Fibroblast of mammary gland (primary cell): ENCODE measurements around the gene ALS2CL.

Experiments
- DNase-seq: peaks from one replicate; pipeline ENCODE4 v3.0.0-alpha.2; 2010; ENCODE audit warnings: low read depth
- H3K4me3 ChIP-seq: 2 replicates; pipeline ENCODE4 v1.5.1; 2011; ENCODE audit warnings: low read depth, mild to moderate bottlenecking, low read length, moderate library complexity; ENCODE audit not compliant: control insufficient read depth
- TF ChIP-seq, protein P1 (sequence below): conservative IDR thresholded peaks from 2 replicates; pipeline ENCODE4 v1.5.1; 2011; ENCODE audit warnings: low read depth, low read length, inconsistent platforms; ENCODE audit not compliant: control insufficient read depth, insufficient read depth

The ALS2CL gene

DNA sequence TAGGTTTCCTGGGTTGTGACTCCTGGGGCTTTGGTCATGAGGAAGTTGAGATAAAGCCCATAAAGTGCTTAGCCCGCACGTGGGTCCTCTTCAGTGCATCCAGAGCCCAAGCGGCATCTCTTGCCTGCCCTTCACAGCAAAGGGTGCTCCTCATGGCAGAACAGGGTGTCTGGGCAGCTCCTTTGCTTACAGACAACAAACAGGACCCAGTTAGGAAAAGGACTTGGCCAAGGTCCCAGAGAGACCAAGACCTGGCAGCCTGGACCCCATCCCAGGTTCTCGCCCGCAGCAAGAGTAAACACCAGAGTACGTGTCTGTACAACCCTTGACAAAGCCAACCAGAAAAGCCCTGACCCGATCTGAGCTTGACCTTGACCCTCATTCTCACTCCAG lies 27.0 kb downstream of the ALS2CL start:
- no peak for DNase-seq
- TF ChIP-seq, protein P1, sequence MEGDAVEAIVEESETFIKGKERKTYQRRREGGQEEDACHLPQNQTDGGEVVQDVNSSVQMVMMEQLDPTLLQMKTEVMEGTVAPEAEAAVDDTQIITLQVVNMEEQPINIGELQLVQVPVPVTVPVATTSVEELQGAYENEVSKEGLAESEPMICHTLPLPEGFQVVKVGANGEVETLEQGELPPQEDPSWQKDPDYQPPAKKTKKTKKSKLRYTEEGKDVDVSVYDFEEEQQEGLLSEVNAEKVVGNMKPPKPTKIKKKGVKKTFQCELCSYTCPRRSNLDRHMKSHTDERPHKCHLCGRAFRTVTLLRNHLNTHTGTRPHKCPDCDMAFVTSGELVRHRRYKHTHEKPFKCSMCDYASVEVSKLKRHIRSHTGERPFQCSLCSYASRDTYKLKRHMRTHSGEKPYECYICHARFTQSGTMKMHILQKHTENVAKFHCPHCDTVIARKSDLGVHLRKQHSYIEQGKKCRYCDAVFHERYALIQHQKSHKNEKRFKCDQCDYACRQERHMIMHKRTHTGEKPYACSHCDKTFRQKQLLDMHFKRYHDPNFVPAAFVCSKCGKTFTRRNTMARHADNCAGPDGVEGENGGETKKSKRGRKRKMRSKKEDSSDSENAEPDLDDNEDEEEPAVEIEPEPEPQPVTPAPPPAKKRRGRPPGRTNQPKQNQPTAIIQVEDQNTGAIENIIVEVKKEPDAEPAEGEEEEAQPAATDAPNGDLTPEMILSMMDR: no peak
- no peak overlapping the region for H3K4me3 ChIP-seq

DNA sequence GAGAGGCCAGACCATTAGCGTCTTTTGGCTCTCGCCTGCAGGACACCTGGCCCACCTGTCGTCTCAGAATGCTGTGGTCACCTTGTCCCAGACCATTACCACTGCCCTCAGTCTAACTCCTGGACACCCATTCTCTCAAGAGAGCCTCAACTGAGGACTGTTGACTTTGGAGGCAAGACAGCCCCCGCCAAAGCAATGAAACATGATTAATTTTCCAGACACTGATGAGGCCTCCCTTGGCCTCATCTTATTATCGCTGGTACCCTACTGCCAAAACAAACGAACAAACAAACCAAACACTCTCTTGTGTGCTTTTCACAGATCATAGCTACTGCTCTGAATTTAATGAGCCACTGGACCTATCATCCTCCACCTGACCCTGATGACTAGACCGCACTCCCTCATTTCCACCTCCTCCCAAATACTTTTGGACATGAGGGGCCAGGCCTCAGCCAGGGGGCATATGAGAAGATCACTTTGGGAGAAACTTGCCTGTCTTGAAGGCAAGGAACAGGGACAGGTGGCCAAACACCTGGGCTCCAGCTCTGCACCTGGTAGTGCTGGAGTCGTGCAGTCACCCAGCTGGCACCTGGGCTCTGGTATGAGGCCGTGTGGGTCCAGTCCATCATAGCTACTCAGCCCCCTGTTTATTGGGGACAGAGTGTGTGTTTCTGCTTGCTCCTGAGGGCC lies 27.6 kb downstream of the ALS2CL start:
- DNase-seq: no peak
- TF ChIP-seq, protein P1: no peak
- H3K4me3 ChIP-seq: no peak overlapping the region

DNA sequence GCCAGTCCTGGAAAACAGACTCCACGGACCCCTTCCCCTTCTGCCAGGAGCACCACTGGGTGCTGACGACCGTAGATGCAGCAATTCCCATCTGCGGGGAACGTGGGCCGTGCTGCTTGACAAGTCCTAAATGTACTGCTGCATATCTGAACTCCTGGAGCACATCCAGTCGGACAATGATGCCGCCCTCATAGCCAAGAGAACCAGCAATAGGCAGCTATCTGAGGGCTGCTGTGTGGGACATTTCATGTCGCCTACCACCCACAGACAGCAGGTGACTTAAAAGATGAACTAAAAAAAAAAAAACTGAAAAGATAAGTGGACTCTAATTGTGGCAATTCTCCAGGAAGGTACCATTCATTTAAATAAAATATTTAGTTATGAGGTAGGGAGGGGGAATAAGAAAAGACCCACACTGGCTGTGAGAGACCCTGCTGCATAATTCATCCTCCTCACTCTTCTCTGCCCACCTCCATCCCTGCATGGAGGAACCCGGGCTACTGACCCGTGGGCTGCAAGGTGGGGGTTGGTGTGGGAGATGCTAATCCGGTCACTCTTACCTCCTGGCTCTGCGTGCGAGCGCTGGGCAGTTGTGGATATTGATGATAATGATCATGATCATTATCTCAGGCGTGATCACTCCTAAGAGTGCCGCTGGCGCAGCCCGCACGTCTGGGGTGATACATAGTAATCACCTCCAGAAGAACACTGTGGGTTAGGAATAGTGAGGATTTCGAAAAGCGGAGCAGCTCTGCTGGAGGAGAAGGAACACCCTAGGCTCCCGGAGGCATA lies 28.3 kb downstream of the ALS2CL start:
- DNase-seq: no peak
- no peak overlapping the region for H3K4me3 ChIP-seq
- TF ChIP-seq, protein P1: no peak

DNA sequence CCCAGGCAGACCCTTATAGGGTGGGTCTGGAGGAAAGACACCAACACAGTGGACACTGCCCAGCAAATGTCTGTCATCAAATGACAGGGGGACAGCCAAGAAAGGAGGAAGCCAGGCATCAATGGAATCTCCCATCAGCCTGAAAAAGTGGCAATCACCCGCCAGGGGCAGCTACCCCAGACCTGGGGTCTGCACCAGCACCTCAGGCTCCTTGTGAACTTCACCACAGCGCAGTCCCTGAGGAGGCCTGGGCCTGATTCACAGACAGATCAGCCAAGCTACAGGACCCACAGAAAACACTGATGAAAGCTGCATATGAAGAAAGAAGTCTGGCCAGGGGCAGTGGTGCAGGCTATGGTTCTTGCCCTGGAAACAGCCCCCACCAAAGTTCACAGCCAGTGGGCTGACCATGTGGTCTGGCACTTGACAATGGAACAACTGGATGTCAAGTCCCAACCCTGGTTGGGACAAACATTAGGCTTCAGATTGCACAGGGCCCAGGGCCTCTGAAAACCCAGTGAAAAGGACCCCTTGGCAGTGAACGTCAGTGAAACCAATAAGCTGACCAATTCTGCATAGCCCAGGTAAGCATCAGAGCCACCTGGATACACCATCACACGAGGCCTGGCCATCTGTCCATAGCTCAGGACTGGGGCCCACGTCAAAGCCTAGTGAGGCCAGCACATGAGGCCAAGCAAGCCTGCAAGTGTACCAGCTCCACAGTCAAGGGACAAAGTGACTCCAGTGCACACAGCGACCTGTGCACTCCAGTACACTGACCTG lies 29.1 kb downstream of the ALS2CL start:
- no peak overlapping the region for H3K4me3 ChIP-seq
- DNase-seq: no peak
- TF ChIP-seq, protein P1: no peak

DNA sequence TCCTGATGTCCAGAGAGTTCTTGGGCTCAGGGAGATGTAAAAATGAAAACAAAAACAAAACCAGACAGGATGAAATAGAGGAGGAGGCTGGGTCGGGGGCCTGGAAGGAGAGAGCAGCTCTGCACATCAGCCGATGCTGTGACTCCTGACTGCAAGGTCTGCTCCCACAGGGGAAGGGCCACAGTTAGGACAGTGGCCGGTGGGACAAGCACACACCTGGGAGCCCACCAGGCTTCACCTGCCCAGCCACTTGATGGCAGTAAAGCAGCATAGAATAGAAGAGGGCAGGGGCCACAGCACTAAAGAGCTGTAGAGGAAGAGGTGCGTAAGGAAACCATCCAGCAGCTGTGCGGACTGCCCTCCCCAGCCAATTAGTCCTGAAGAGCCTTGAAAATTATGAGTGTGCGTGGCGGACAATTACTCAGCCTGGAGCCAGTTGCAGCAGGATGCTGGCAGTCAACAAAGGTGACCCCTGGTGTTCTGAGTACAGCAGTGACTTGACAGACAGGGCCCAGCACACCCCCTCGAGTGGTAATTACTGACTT lies 29.8 kb downstream of the ALS2CL start:
- TF ChIP-seq, protein P1: no peak
- H3K4me3 ChIP-seq: no peak overlapping the region
- DNase-seq: peak; percentile 20

DNA sequence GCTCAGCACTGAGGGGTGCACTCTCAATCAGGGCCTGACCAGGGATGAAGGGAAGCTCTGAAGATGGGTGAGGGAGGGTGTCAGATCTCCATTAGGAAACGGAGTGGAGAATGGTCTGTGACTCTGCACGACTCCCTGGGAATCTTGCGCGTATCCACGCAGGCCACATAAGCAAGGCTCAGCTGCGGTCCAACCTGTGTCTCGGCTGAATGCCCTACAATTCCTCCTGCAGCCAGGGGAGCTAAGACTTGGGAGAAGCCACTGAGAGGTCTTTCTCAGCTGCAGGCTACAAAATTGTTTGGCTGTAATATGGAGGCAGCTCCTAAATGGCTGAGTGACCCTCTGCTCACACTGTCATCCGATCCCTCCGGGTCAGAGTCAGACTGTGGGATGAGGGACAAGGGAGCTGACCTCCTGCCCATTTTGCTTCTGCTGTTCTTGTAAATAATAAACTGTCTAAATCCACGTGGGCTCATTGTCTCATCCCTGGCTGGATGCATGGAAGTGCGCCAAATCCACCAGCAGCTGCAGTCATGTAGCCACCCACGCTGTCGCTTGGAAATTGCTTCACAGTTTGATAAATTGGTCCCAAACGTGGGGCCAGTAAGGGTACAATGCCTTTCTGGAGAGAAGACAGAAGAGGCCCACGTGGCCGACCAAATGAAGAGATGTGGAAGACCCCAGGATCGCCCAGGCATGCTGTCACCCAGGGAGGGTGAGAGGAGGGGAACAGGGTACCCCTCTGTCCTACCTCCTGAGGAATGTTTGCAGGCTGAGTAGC lies 30.5 kb downstream of the ALS2CL start:
- TF ChIP-seq, protein P1: no peak
- peak; percentile 51 for DNase-seq
- H3K4me3 ChIP-seq: no peak overlapping the region
